Heart right ventricle (tissue), 16 donors: ENCODE measurements around the gene C12orf42. TPM values are rescaled to one million over a fixed set of nuclear protein-coding genes. Genes with fewer than 3 reads are reported as not detected.

Source experiments
- ATAC-seq, 8 donors: fragments of 200-7000 bp; cut with Tn5 transposase; one replicate each; pipeline ENCODE4 v1.9.1; 2020; ENCODE audit warnings: mild to moderate bottlenecking in 8 of 8, moderate library complexity in 8 of 8, moderate number of reproducible peaks in 1 of 8
- DNase-seq, 2 donors: peaks; one replicate each; pipeline ENCODE4 v3.0.0-alpha.2; 2020
- H3K27ac ChIP-seq, 10 donors: fragments of 200-600 bp; sonication (generic) in 2 of 10; one replicate each; pipeline versions ENCODE4 v1.5.0 to v1.8.0; 2020 to 2022; ENCODE audit warnings: mild to moderate bottlenecking in 3 of 10
- H3K27me3 ChIP-seq, 7 donors: fragments of 200-600 bp; one replicate each; pipeline ENCODE4 v1.8.0; 2021 to 2022; ENCODE audit warnings: mild to moderate bottlenecking in 2 of 7
- H3K36me3 ChIP-seq, 9 donors: fragments of 200-600 bp; sonication (generic) in 1 of 9; one replicate each; pipeline versions ENCODE4 v1.5.0 to v1.8.0; 2020 to 2022; ENCODE audit warnings: mild to moderate bottlenecking in 2 of 9
- H3K4me1 ChIP-seq, 9 donors: fragments of 200-600 bp; sonication (generic) in 1 of 9; one replicate each; pipeline versions ENCODE4 v1.5.0 to v1.8.0; 2020 to 2022; ENCODE audit warnings: mild to moderate bottlenecking in 4 of 9
- H3K4me3 ChIP-seq, 10 donors: fragments of 200-600 bp; sonication (generic) in 2 of 10; one replicate each; pipeline versions ENCODE4 v1.5.0 to v1.8.0; 2020 to 2022; ENCODE audit warnings: mild to moderate bottlenecking in 7 of 10, moderate library complexity in 2 of 10
- H3K9me3 ChIP-seq, 11 donors: fragments of 200-600 bp in 10 of 11; sonication (generic) in 2 of 11; one replicate each; pipeline versions ENCODE4 v1.5.0 to v1.8.0; 2013 to 2022; ENCODE audit warnings: mild to moderate bottlenecking in 2 of 11, control low read depth in 1 of 11, moderate library complexity in 1 of 11
- WGBS, 2 donors: extraction: QIAGEN DNeasy Blood & Tissue Kit; methylation state at CpG; one replicate each; pipeline ENCODE4 v1.1.7; 2013; ENCODE audit warnings: inconsistent platforms in 1 of 2; 5-methylcytosine and 5-hydroxymethylcytosine counted together
- intact Hi-C, 10 donors: fragments of 100-400 bp; cut with DNase I; formaldehyde crosslinking; loops; one replicate each; pipeline versions ENCODE4 v1.11.1 to v1.14.2; 2022
- polyA plus RNA-seq, 2 donors: library from polyadenylated mRNA; stranded (reverse); fragments of 200-250 nt; gene quantifications; one replicate each; pipeline ENCODE4 v1.2.3, GENCODE V29; 2013
- total RNA-seq, 10 donors: library from RNA; stranded (reverse); fragmentation: NEBNext Ultra II Directional in 3 of 10; extraction: Animal tissue kit (Norgen Biotek cat#: 25700) in 3 of 10; gene quantifications; one replicate each; pipeline versions ENCODE4 v1.2.1 to v1.2.4, GENCODE V29; 2021 to 2023
- TF ChIP-seq, protein P1 (sequence below), 9 donors: fragments of 200-600 bp; sonication (generic) in 2 of 9; IDR thresholded peaks; one replicate each; pipeline versions ENCODE4 v1.5.0 to v1.8.0; 2021 to 2022; ENCODE audit warnings: antibody characterized with exemption in 9 of 9, mild to moderate bottlenecking in 5 of 9, moderate library complexity in 1 of 9
- donor health status: Arrhythmogenic right ventricular cardiomyopathy.
- donor health status: ischemic (EF 13 %, LVEDD 7.1; RV severe dilation, severe dysfunction).
- donor health status: healthy with polysubstance abuse.
- donor health status: DM: no; HTN: yes; CAD: no.
- donor health status: DM: no; HTN: no; CAD: no.
- donor health status: ischemic (EF 25% LVEDD 6.9; RV normal size, moderate dysfunction).
- donor health status: ischemic (EF 25% LVEDD 5.7; RV mildly dilated, moderate dysfunction).
- donor health status: healthy.
- donor health status: DM: yes; HTN: yes; CAD: no.
- donor health status: Ischemic cardiomyopathy.
- donor health status: ischemic (EF 35%, LVEDD 5.7; RV mildly dilated, moderate dysfunction).
- donor health status: nonischemic (EF 11% LVEDD 7.7; RV severe dilation, severe dysfunction).
- donor health status: DM: yes; HTN: yes; CAD: no.
- donor health status: PGD.
- donor health status: ischemic (EF 29% LVEDD 5.4; RV normal size, mild dysfunction).
- donor health status: nonischemic (EF 23%, LVEDD 6.1; RV moderate dilation, normal function).

The C12orf42 gene
- total and polyA plus RNA-seq, 12 donors: 0.21 TPM; not detected in 11

DNA sequence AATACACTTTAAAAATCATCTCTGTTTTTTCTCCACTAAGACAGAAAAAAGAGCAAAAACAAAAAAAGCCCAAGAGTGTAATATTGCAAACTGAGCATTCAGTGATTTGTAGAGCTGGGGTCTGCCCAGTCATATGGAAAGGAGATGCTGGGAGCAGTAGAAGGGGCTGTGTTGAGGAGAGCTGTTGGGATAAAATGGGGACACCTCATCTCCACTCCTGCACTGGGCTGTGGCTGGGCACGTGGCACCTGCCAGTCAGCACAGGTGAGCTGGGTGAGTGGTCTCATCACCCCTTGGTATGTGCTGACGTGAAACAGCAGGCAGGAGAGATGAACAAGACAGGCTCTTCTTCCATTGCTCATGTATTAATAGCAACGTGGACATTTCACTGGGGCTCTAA is 217.4 kb downstream of the C12orf42 start:
- H3K4me1 ChIP-seq: no peaks in the 10 kb centered on the region
- intact Hi-C loops: no loop called here
- peaks cover 0 to 4% (median 0%) of the 10 kb centered on the region in 7 donors for H3K27me3 ChIP-seq
- 37 to 46% methylated on average over 3 of the region's 3 CpGs for WGBS, 2 donors
- TF ChIP-seq, protein P1, sequence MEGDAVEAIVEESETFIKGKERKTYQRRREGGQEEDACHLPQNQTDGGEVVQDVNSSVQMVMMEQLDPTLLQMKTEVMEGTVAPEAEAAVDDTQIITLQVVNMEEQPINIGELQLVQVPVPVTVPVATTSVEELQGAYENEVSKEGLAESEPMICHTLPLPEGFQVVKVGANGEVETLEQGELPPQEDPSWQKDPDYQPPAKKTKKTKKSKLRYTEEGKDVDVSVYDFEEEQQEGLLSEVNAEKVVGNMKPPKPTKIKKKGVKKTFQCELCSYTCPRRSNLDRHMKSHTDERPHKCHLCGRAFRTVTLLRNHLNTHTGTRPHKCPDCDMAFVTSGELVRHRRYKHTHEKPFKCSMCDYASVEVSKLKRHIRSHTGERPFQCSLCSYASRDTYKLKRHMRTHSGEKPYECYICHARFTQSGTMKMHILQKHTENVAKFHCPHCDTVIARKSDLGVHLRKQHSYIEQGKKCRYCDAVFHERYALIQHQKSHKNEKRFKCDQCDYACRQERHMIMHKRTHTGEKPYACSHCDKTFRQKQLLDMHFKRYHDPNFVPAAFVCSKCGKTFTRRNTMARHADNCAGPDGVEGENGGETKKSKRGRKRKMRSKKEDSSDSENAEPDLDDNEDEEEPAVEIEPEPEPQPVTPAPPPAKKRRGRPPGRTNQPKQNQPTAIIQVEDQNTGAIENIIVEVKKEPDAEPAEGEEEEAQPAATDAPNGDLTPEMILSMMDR (IDR thresholded peaks at IDR 0.05): no peak
- no peaks in the 10 kb centered on the region for H3K9me3 ChIP-seq
- no peak for DNase-seq
- no peak overlapping the region for H3K27ac ChIP-seq
- no peaks in the 10 kb centered on the region for H3K36me3 ChIP-seq
- H3K4me3 ChIP-seq: no peak overlapping the region
- ATAC-seq: no peak

DNA sequence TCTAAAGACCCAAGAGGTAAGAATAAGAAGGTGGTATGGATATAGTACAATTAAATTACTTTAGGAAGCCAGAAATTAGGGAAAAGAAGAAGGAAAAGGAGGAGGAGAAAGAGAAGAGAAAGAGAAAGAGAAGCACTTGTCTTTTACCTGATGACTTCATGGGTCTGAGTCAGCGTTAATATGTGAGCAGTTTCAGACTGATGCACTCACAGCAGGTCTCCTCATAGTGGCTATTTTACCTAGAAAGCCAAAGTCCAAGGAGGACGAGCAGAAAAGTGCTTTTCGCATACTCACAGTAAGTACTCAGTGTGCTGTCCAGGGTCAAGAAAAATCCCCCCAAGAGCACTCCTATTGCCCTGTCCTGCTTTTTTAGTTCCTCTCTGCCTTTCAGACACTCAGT is 222.1 kb downstream of the C12orf42 start:
- 69 to 70% methylated on average over 3 of the region's 3 CpGs for WGBS, 2 donors
- Histone ChIP-seq H3K27me3 (peaks cover 0 to 5% (median 0%) of the 10 kb centered on the region in 7 donors), H3K9me3 (no peaks in the 10 kb centered on the region), H3K4me1 (no peaks in the 10 kb centered on the region), H3K36me3 (no peaks in the 10 kb centered on the region), H3K27ac (no peak overlapping the region), H3K4me3 (no peak overlapping the region)
- ATAC-seq: no peak
- intact Hi-C loops: no loop called here
- DNase-seq: no peak
- TF ChIP-seq, protein P1 (IDR thresholded peaks at IDR 0.05): no peak

DNA sequence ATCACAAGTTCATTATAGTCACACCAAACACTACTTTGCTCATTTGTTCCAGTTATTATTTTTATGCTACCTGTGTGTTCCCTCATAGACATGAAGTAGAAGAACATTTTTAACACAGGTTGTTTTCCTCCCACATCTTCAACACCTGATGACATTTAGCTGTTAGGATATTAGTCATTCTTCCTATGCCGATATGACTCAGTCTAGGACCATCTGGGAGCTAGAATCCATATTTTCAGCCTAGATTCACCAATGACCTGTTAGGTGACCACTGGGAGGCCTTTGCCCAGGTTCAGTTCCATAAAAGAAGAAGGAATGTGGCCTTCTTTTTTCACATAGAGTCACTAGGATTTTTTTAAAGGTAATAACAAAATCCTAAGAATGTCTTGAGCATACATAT is 222.8 kb downstream of the C12orf42 start:
- no peak for ATAC-seq
- TF ChIP-seq, protein P1 (IDR thresholded peaks at IDR 0.05): no peak
- no peaks in the 10 kb centered on the region for H3K9me3 ChIP-seq
- WGBS, 2 donors: 65 to 72% methylated on average over 1 of the region's 1 CpG
- no peak overlapping the region for H3K27ac ChIP-seq
- intact Hi-C loops: no loop called here
- H3K4me3 ChIP-seq: no peak overlapping the region
- DNase-seq: no peak
- peaks cover 0 to 5% (median 0%) of the 10 kb centered on the region in 7 donors for H3K27me3 ChIP-seq
- no peaks in the 10 kb centered on the region for H3K36me3 ChIP-seq
- no peaks in the 10 kb centered on the region for H3K4me1 ChIP-seq

DNA sequence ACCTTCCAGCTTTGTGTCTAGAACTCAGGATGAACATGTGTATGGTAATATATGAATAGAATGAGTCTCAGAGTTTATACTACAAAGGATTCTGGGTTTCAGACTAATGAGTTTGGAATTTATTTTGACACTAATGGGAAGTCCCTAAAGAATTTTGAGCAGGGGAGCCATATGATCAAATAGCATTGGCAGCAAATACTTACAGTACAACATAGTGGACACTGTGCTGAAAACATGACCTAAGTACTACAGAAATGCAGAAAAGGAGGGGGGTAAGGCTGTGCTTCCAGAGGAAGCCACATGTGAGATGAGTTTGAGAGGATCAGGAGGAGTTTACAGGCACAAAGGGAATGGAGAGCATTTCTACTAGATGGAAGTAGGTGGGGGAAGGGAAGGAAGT is 225.8 kb downstream of the C12orf42 start:
- Histone ChIP-seq H3K4me1 (no peaks in the 10 kb centered on the region), H3K27ac (no peak overlapping the region), H3K36me3 (no peaks in the 10 kb centered on the region), H3K9me3 (no peaks in the 10 kb centered on the region), H3K27me3 (peaks cover 0 to 9% (median 0%) of the 10 kb centered on the region in 7 donors), H3K4me3 (no peak overlapping the region)
- intact Hi-C loops: no loop called here
- DNase-seq (no peak), ATAC-seq (no peak)
- TF ChIP-seq, protein P1 (IDR thresholded peaks at IDR 0.05): no peak
